Stimulated activated CD8-positive, alpha-beta memory T cell treated with anti-CD3 and anti-CD28 coated beads, Interleukin-15, amount 100 ng/mL, for 48 hours (primary cell): ENCODE data around the gene SPRR5.

Experiments used
- DNase-seq, 2 donors: peaks; one replicate each; pipeline ENCODE4 v3.0.0-alpha.2; 2020; ENCODE audit warnings: low read depth in 2 of 2

The SPRR5 gene

GRCh38 chr1:152946651-152947256, at the start of gene SPRR5:
SPRR5 (plus strand) TSS chr1:152947206; CDS start chr1:152948555, 1,349 bp downstream.
- DNase-seq, result no peak

- no peak for DNase-seq
Observed at GRCh38 chr1:152899027-152899426, 48.0 kb upstream of the SPRR5 start.

GRCh38 chr1:152899883-152900282, 47.1 kb upstream of the SPRR5 start:
- DNase-seq, result no peak

GRCh38 chr1:152901631-152902030, 45.4 kb upstream of the SPRR5 start:
- DNase-seq, result no peak

GRCh38 chr1:152902636-152903035, 44.4 kb upstream of the SPRR5 start:
- no peak for DNase-seq

- DNase-seq, result no peak
Observed at GRCh38 chr1:152904688-152905440, 42.1 kb upstream of the SPRR5 start.

- DNase-seq, result no peak
Observed at GRCh38 chr1:152906023-152906565, 40.9 kb upstream of the SPRR5 start.

- DNase-seq, result no peak
Observed at GRCh38 chr1:152907686-152908601, 39.1 kb upstream of the SPRR5 start, which contains the start of gene IVL. IVL (plus strand) TSS chr1:152908546; CDS start chr1:152909798, 1,252 bp downstream.

- no peak for DNase-seq
Observed at GRCh38 chr1:152909206-152909605, 37.8 kb upstream of the SPRR5 start.

- DNase-seq, result no peak
Observed at GRCh38 chr1:152912471-152912870, 34.5 kb upstream of the SPRR5 start.

GRCh38 chr1:152912900-152913299, 34.1 kb upstream of the SPRR5 start:
- no peak for DNase-seq

- DNase-seq, result no peak
Observed at GRCh38 chr1:152917794-152918193, 29.2 kb upstream of the SPRR5 start.

GRCh38 chr1:152919071-152919470, 27.9 kb upstream of the SPRR5 start:
- DNase-seq, result no peak

- DNase-seq, result no peak
Observed at GRCh38 chr1:152924191-152924590, 22.8 kb upstream of the SPRR5 start.

- no peak for DNase-seq
Observed at GRCh38 chr1:152926091-152926490, 20.9 kb upstream of the SPRR5 start.

GRCh38 chr1:152928671-152929070, 18.3 kb upstream of the SPRR5 start:
- DNase-seq, result no peak

GRCh38 chr1:152932170-152932811, 14.7 kb upstream of the SPRR5 start:
- DNase-seq, result no peak

GRCh38 chr1:152933196-152933595, 13.8 kb upstream of the SPRR5 start:
- DNase-seq, result no peak

GRCh38 chr1:152940614-152941013, 6.4 kb upstream of the SPRR5 start:
- DNase-seq, result no peak

- DNase-seq, result no peak
Observed at GRCh38 chr1:152941037-152941711, 5.8 kb upstream of the SPRR5 start.

GRCh38 chr1:152942161-152942560, 4.8 kb upstream of the SPRR5 start:
- DNase-seq, result no peak
